ENCODE results near the gene CABP4.
"Not testable (repeated sequence)": the region's sequence is repeated elsewhere in the genome, so short reads cannot be mapped to it uniquely, and the experiment has no call there.

Gene CABP4

GRCh38 chr11:67483831-67484665, 28.9 kb downstream of the CABP4 start:
- no peak for DNase-seq

GRCh38 chr11:67484847-67485311, 29.7 kb downstream of the CABP4 start:
- no peak for DNase-seq

GRCh38 chr11:67485873-67486361, 30.8 kb downstream of the CABP4 start:
- DNase-seq, result not testable (repeated sequence)

- DNase-seq, result no peak
Observed at GRCh38 chr11:67486481-67487195, 31.5 kb downstream of the CABP4 start.

- DNase-seq, result no peak
Observed at GRCh38 chr11:67489203-67489884, 34.2 kb downstream of the CABP4 start.

GRCh38 chr11:67489885-67490726, 35.0 kb downstream of the CABP4 start:
- no peak for DNase-seq

- no peak for DNase-seq
Observed at GRCh38 chr11:67490727-67491065, 35.5 kb downstream of the CABP4 start.

- DNase-seq, result no peak
Observed at GRCh38 chr11:67491276-67492068, 36.3 kb downstream of the CABP4 start.

- no peak for DNase-seq
Observed at GRCh38 chr11:67492069-67492727, 37.0 kb downstream of the CABP4 start.

GRCh38 chr11:67492801-67493547, 37.8 kb downstream of the CABP4 start:
- DNase-seq, result no peak

- no peak for DNase-seq
Observed at GRCh38 chr11:67493548-67494370, 38.6 kb downstream of the CABP4 start.

- no peak for DNase-seq
Observed at GRCh38 chr11:67494371-67495233, 39.4 kb downstream of the CABP4 start.

- no peak for DNase-seq
Observed at GRCh38 chr11:67495234-67496005, 40.3 kb downstream of the CABP4 start.

GRCh38 chr11:67496113-67496512, 41.0 kb downstream of the CABP4 start:
- no peak for DNase-seq

- no peak for DNase-seq
Observed at GRCh38 chr11:67497656-67498291, 42.6 kb downstream of the CABP4 start.

- DNase-seq, result no peak
Observed at GRCh38 chr11:67498544-67498972, 43.4 kb downstream of the CABP4 start.
